ENCODE results near the gene ASB18. TPM values are rescaled to one million over a fixed set of nuclear protein-coding genes. Genes with fewer than 3 reads are reported as not detected.

Gene ASB18
- total and polyA plus RNA-seq, 2 donors (not counting 3 experiments of a cell fraction or from before 2014, with no cell fraction given) = not detected

- H2AFZ ChIP-seq (ENCODE audit: low read depth, low read length) = peak overlapping the region; percentile 62
- no peaks in the 10 kb centered on the region for H3K79me2 ChIP-seq (ENCODE audit: control insufficient read depth, insufficient read depth, low read length)
- TF ChIP-seq EZH2 (IDR thresholded peaks at IDR 0.05; ENCODE audit: borderline replicate concordance, low read depth, low read length, severe bottlenecking) = no peak
- no peak for TF ChIP-seq MYC (IDR thresholded peaks at IDR 0.05; ENCODE audit: low read depth, low read length)
- TF ChIP-seq POLR2AphosphoS5 (IDR thresholded peaks at IDR 0.05; ENCODE audit: insufficient read depth, low read depth, low read length) = no peak
- TF ChIP-seq CTCF (IDR thresholded peaks at IDR 0.05; ENCODE audit: extremely low read depth in 1 of 2, insufficient read depth in 1 of 2, low read depth in 1 of 2, low read length in 2 of 2) = no peak
- TF ChIP-seq GATA2 (IDR thresholded peaks at IDR 0.05; ENCODE audit: insufficient read depth, insufficient read length, low read depth, low read length) = no peak
- no peak for TF ChIP-seq POLR2A (IDR thresholded peaks at IDR 0.05; ENCODE audit: low read depth, low read length)
- no peak for TF ChIP-seq FOS (IDR thresholded peaks at IDR 0.05; ENCODE audit: borderline replicate concordance, insufficient read depth, low read length)
- no peak for TF ChIP-seq MAX (IDR thresholded peaks at IDR 0.05; ENCODE audit: insufficient read depth, insufficient read length)
- TF ChIP-seq JUN (IDR thresholded peaks at IDR 0.05; ENCODE audit: borderline replicate concordance, insufficient read depth, insufficient read length, low read depth) = no peak
- H3K4me1 ChIP-seq (ENCODE audit: control insufficient read depth, extremely low read depth, insufficient read depth, low read length) = peaks cover 18% of the 10 kb centered on the region
- intact Hi-C loops (cut with micrococcal nuclease) = loop anchor here (2.0 kb wide), 1 partner anchor 55 kb away; no protein-coding TSS in a partner anchor
- peak overlapping the region; percentile 49 for H3K27ac ChIP-seq (ENCODE audit: insufficient read depth, low read depth, low read length)
- H3K4me2 ChIP-seq (ENCODE audit: insufficient read depth, low read length) = peak overlapping the region; percentile 76
- H3K36me3 ChIP-seq (ENCODE audit: control insufficient read depth in 2 of 2, extremely low read depth in 1 of 2, insufficient read depth in 2 of 2, low read length in 2 of 2) = no peaks in the 10 kb centered on the region
- no peak for DNase-seq (ENCODE audit: low read depth, low spot score)
- BruUV-seq (replicated peaks) = no TSS peak
- dilution Hi-C loops (cut with MboI; ENCODE audit: extremely low pct_ligation_motif_present, low sequenced_read_pairs) = no loop called here
- no peak for FAIRE-seq
- peak overlapping the region; percentile 64 to 76 (median 73) for H3K4me3 ChIP-seq (replicated peaks in 1 of 3; ENCODE audit: insufficient read depth in 1 of 3, low read depth in 1 of 3, low read length in 3 of 3)
- no peaks in the 10 kb centered on the region for H3K9me3 ChIP-seq (replicated peaks; ENCODE audit: control insufficient read depth, insufficient read depth, low read length)
- H4K20me1 ChIP-seq (replicated peaks; ENCODE audit: control insufficient read depth, extremely low read depth, insufficient read depth, low read length) = no peaks in the 10 kb centered on the region
- no peaks in the 10 kb centered on the region for H3K9me1 ChIP-seq (replicated peaks; ENCODE audit: control insufficient read depth, extremely low read depth, insufficient read depth, low read length)
- CTCF ChIA-PET = interaction anchor here (0.7 to 3.7 kb wide), 6 partner anchors 14 to 384 kb away, joined by 3 to 13 read pairs (median 6); no protein-coding TSS in a partner anchor
- H3K27me3 ChIP-seq (ENCODE audit: control insufficient read depth in 2 of 2, insufficient read depth in 2 of 2, low read length in 2 of 2) = peaks cover 0 to 7% of the 10 kb centered on the region in 2 experiments
- peak overlapping the region; percentile 76 for H3K9ac ChIP-seq (replicated peaks; ENCODE audit: extremely low read depth, insufficient read depth, low read length)
- POLR2A ChIA-PET = interaction anchor here (1.0 kb wide), 1 partner anchor 16 kb away, joined by 5 read pairs; no protein-coding TSS in a partner anchor
These were observed 100.6 kb downstream of the ASB18 start for GRCh38 chr2:236163471-236164200.

Data from endothelial cell of umbilical vein (primary cell).